Endodermal cell (in vitro differentiated cells): Measurements from ENCODE around the gene ANXA10. TPM values are rescaled to one million over a fixed set of nuclear protein-coding genes. Genes with fewer than 3 reads are reported as not detected.
"Not testable (repeated sequence)": the region's sequence is repeated elsewhere in the genome, so short reads cannot be mapped to it uniquely, and the experiment has no call there.

Source experiments
- DNase-seq: peaks from one replicate; pipeline ENCODE4 v3.0.0-alpha.2; 2017
- H3K27ac ChIP-seq: 2 replicates; pipeline ENCODE4 v1.5.1; 2013; ENCODE audit warnings: mild to moderate bottlenecking, low read depth, low read length, moderate library complexity
- H3K27me3 ChIP-seq: 2 replicates; pipeline ENCODE4 v1.6.1; 2013; ENCODE audit warnings: mild to moderate bottlenecking, low read length, moderate library complexity; ENCODE audit not compliant: insufficient read depth, control insufficient read depth, poor library complexity, severe bottlenecking
- H3K36me3 ChIP-seq: 2 replicates; pipeline ENCODE4 v1.7.0; 2013; ENCODE audit warnings: mild to moderate bottlenecking, low read length, moderate library complexity; ENCODE audit not compliant: control insufficient read depth, insufficient read depth
- H3K4me1 ChIP-seq: one replicate; pipeline ENCODE4 v1.7.0; 2013; ENCODE audit warnings: low read length; ENCODE audit not compliant: control insufficient read depth, insufficient read depth
- H3K4me3 ChIP-seq: 2 replicates; pipeline ENCODE4 v1.5.1; 2013; ENCODE audit warnings: mild to moderate bottlenecking, low read length, moderate library complexity
- H3K9ac ChIP-seq: 2 replicates; pipeline ENCODE4 v1.6.1; 2013; ENCODE audit warnings: mild to moderate bottlenecking, low read length, moderate library complexity; ENCODE audit not compliant: poor library complexity, severe bottlenecking; ENCODE audit errors: extremely low read depth
- H3K9me3 ChIP-seq: 2 replicates; pipeline ENCODE4 v1.6.1; 2013; ENCODE audit warnings: mild to moderate bottlenecking, low read length, moderate library complexity; ENCODE audit not compliant: control insufficient read depth
- H3K27ac Mint-ChIP-seq: 2 replicates; pipeline ENCODE4 v1.8.0; 2020; ENCODE audit warnings: mixed read lengths
- H3K27me3 Mint-ChIP-seq: 2 replicates; pipeline ENCODE4 v1.8.0; 2021; ENCODE audit warnings: mild to moderate bottlenecking, mixed read lengths; ENCODE audit not compliant: insufficient read depth
- H3K36me3 Mint-ChIP-seq: 2 replicates; pipeline ENCODE4 v1.8.0; 2020; ENCODE audit warnings: low read depth, mixed read lengths
- H3K4me1 Mint-ChIP-seq: 2 replicates; pipeline ENCODE4 v1.8.0; 2020; ENCODE audit warnings: mixed read lengths
- H3K4me3 Mint-ChIP-seq: 2 replicates; pipeline ENCODE4 v1.8.0; 2020; ENCODE audit warnings: mild to moderate bottlenecking, moderate library complexity, mixed read lengths
- H3K9me3 Mint-ChIP-seq: 2 replicates; pipeline ENCODE4 v1.8.0; 2020; ENCODE audit warnings: mild to moderate bottlenecking, mixed read lengths
- WGBS, 2 experiments: methylation state at CpG; one replicate each; pipeline versions ENCODE4 v1.1.5 to v1.1.7; 2013; ENCODE audit warnings: missing lambda C conversion rate in 2 of 2, mixed read lengths in 1 of 2; ENCODE audit not compliant: insufficient coverage in 1 of 2, insufficient read length in 1 of 2; 5-methylcytosine and 5-hydroxymethylcytosine counted together
- total RNA-seq, 2 donors: library from RNA; stranded (reverse); fragmentation: NEBNext Ultra II Directional in 1 of 2; extraction: Animal tissue kit (Norgen Biotek cat#: 25700) in 1 of 2; gene quantifications; 2 replicates in 1 of 2; 3 replicates in 1 of 2; pipeline ENCODE4 v1.2.1, GENCODE V29; 2021
- TF ChIP-seq, protein P1 (sequence below): fragments of 200-600 bp; sonication (generic); conservative IDR thresholded peaks from 2 replicates; pipeline ENCODE4 v1.5.0; 2021; ENCODE audit warnings: antibody characterized with exemption, mild to moderate bottlenecking

The ANXA10 gene
- total RNA-seq, 2 donors from 2014 or later = not detected

DNA sequence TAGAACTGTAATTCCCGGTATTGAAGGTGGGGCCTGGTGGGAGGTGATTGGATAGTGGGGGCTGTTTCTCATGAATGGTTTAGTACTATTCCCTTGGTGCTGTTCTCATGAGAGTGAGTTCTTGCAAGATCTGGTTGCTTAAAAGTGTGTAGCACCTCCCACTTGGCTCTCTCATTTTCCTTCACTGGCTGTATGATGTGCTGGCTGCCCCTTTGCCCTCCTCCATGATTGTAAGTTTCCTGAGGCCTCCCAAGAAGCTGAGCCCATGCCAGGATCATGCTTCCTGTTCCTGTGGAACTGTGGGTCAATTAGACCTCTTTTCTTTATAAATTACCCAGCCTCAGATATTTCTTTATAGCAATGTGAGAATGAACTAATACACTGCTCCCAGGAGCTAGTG is 8.7 kb downstream of the ANXA10 start:
- no peak overlapping the region for H3K4me3 Mint-ChIP-seq
- TF ChIP-seq, protein P1, sequence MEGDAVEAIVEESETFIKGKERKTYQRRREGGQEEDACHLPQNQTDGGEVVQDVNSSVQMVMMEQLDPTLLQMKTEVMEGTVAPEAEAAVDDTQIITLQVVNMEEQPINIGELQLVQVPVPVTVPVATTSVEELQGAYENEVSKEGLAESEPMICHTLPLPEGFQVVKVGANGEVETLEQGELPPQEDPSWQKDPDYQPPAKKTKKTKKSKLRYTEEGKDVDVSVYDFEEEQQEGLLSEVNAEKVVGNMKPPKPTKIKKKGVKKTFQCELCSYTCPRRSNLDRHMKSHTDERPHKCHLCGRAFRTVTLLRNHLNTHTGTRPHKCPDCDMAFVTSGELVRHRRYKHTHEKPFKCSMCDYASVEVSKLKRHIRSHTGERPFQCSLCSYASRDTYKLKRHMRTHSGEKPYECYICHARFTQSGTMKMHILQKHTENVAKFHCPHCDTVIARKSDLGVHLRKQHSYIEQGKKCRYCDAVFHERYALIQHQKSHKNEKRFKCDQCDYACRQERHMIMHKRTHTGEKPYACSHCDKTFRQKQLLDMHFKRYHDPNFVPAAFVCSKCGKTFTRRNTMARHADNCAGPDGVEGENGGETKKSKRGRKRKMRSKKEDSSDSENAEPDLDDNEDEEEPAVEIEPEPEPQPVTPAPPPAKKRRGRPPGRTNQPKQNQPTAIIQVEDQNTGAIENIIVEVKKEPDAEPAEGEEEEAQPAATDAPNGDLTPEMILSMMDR = no peak

DNA sequence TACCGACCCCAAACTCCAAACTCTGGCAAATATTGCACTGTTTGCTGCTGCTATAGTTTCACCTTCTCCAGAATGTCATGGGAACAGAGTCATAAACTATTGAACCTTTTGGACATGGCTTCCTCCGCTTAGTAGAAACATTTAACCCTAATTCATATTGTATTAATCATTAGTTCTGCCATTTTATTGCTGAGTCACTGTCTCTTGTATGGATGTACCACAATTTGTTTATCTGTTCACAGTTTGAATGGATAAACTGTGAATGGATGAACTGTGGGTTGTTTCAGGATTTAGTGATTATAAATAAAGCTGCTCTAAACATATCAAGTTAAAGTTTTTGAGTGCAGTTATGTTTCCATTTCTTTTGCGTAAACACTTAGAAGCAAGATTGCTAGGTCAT is 10.1 kb downstream of the ANXA10 start:
- Mint-ChIP-seq H3K9me3 (no peaks in the 10 kb centered on the region), H3K36me3 (no peaks in the 10 kb centered on the region), H3K4me3 (no peak overlapping the region), H3K27me3 (no peaks in the 10 kb centered on the region), H3K4me1 (no peaks in the 10 kb centered on the region), H3K27ac (no peak overlapping the region)
- DNase-seq = no peak
- TF ChIP-seq, protein P1 = no peak
- WGBS, 2 experiments = 80 to 92% methylated on average over 1 to 3 of the region's 3 CpGs
- Histone ChIP-seq H3K4me1 (no peaks in the 10 kb centered on the region), H3K4me3 (no peak overlapping the region), H3K36me3 (no peaks in the 10 kb centered on the region), H3K9ac (no peak overlapping the region), H3K27ac (no peak overlapping the region), H3K27me3 (no peaks in the 10 kb centered on the region), H3K9me3 (no peaks in the 10 kb centered on the region)

More for the DNA sequence above, 8.7 kb downstream of the ANXA10 start:
- Histone ChIP-seq H3K27ac (no peak overlapping the region), H3K9me3 (no peaks in the 10 kb centered on the region), H3K36me3 (no peaks in the 10 kb centered on the region), H3K27me3 (no peaks in the 10 kb centered on the region), H3K9ac (no peak overlapping the region), H3K4me1 (no peaks in the 10 kb centered on the region), H3K4me3 (no peak overlapping the region)
- H3K27me3 Mint-ChIP-seq = no peaks in the 10 kb centered on the region
- no peaks in the 10 kb centered on the region for H3K9me3 Mint-ChIP-seq
- no peaks in the 10 kb centered on the region for H3K36me3 Mint-ChIP-seq
- H3K27ac Mint-ChIP-seq = no peak overlapping the region
- DNase-seq = no peak
- 94% methylated on average over 1 of the region's 1 CpG; no CpG with 5 or more reads in 1 of the 2 experiments for WGBS, 2 experiments
- H3K4me1 Mint-ChIP-seq = no peaks in the 10 kb centered on the region

DNA sequence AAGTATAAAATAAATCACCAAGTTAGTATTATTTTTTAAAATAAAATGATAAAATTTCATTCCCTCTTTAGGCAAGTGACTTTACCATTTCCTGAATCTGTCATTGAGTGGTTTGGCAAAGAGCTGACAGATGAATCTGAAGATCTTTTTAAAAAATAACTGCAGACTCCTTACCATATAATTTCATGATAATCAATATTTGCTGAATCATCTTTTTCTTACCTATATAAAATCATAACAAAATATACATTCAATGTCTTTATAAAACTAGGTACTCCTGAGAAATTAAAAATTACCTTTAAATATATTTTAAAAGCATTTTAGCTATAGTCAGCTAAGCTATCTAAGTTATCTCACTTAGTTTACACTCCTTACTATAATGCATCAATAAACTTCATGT is 17.2 kb downstream of the ANXA10 start:
- TF ChIP-seq, protein P1 = no peak
- Histone ChIP-seq H3K9me3 (no peaks in the 10 kb centered on the region), H3K9ac (no peak overlapping the region), H3K36me3 (no peaks in the 10 kb centered on the region), H3K4me3 (no peak overlapping the region), H3K27ac (no peak overlapping the region), H3K4me1 (no peaks in the 10 kb centered on the region), H3K27me3 (no peaks in the 10 kb centered on the region)
- no peak for DNase-seq
- Mint-ChIP-seq H3K27ac (no peak overlapping the region), H3K4me3 (no peak overlapping the region), H3K36me3 (no peaks in the 10 kb centered on the region), H3K9me3 (no peaks in the 10 kb centered on the region), H3K4me1 (no peaks in the 10 kb centered on the region), H3K27me3 (no peaks in the 10 kb centered on the region)

DNA sequence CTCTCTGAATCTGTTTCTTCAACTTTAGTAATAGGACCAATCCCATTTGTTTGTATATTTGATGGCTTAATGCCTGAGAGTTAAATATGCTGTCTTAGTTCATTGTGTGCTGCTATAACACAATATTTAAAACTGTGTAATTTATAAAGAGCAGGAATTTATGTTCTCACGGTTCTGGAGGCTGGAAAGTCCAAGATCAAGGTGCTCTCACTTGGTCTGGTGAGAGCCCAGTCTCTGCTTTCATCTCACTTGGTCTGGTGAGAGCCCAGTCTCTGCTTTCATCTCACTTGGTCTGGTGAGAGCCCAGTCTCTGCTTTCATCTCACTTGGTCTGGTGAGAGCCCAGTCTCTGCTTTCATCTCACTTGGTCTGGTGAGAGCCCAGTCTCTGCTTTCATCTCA is 20.7 kb downstream of the ANXA10 start:
- not testable (repeated sequence) for H3K9me3 ChIP-seq, H3K4me3 Mint-ChIP-seq, DNase-seq, H3K4me1 ChIP-seq, H3K27me3 ChIP-seq, H3K4me1 Mint-ChIP-seq, H3K9me3 Mint-ChIP-seq, H3K36me3 ChIP-seq, H3K9ac ChIP-seq, H3K4me3 ChIP-seq, H3K27ac ChIP-seq, H3K27ac Mint-ChIP-seq, H3K36me3 Mint-ChIP-seq, H3K27me3 Mint-ChIP-seq
- WGBS, 2 experiments = 80% methylated on average over 1 of the region's 1 CpG; no CpG with 5 or more reads in 1 of the 2 experiments
